HEK293 (cell line): ENCODE data around the gene HS3ST6.

Experiments
- CTCF ChIA-PET: fragments of 350-600 bp; formaldehyde crosslinking; extraction: SDS; loops from one replicate; lab custom pipeline; 2021; ENCODE audit warnings: antibody characterized with exemption; lab: Yijun Ruan, JAX
- POLR2A ChIA-PET: fragments of 300-600 bp; formaldehyde crosslinking; extraction: SDS; loops from one replicate; lab custom pipeline; 2020; ENCODE audit warnings: antibody characterized with exemption, inconsistent platforms; lab: Yijun Ruan, JAX
- H3K27ac ChIP-seq: fragments of 200-500 bp; sonication (Bioruptor generic); 2 replicates; pipeline ENCODE4 v1.5.1; 2014; ENCODE audit warnings: low read depth, low read length, control low read depth, inconsistent platforms; ENCODE audit errors: extremely low read depth
- H3K36me3 ChIP-seq, 2 experiments: fragments of 200-500 bp in 1 of 2; sonication (Bioruptor generic) in 1 of 2; 1 replicate in 1 of 2; 2 replicates in 1 of 2; pipeline ENCODE4 v1.5.1; 2014 to 2017; ENCODE audit warnings: inconsistent platforms in 2 of 2, low read length in 2 of 2; ENCODE audit not compliant: control insufficient read depth in 2 of 2, insufficient read depth in 1 of 2
- H3K4me1 ChIP-seq: fragments of 200-500 bp; sonication (Bioruptor generic); 2 replicates; pipeline ENCODE4 v1.5.1; 2014; ENCODE audit warnings: mild to moderate bottlenecking, low read length, inconsistent platforms; ENCODE audit not compliant: control insufficient read depth, insufficient read depth
- H3K4me3 ChIP-seq: 2 replicates; pipeline ENCODE4 v1.5.1; 2011; ENCODE audit warnings: low read depth, mild to moderate bottlenecking, control low read depth, low read length, moderate library complexity
- H3K9me3 ChIP-seq: fragments of 200-500 bp; sonication (Bioruptor generic); 2 replicates; pipeline ENCODE4 v1.5.1; 2014; ENCODE audit warnings: low read depth, low read length, inconsistent platforms; ENCODE audit not compliant: control insufficient read depth, insufficient read depth
- AEBP2 ChIP-seq: fragments of 450-650 bp; formaldehyde crosslinking; IDR thresholded peaks from 2 replicates; pipeline ENCODE4 v1.5.1; 2016; ENCODE audit warnings: missing biosample characterization, missing genetic modification characterization, borderline replicate concordance
- OSR2 ChIP-seq: fragments of 450-650 bp; formaldehyde crosslinking; IDR thresholded peaks from 2 replicates; pipeline ENCODE4 v1.5.1; 2016; ENCODE audit warnings: missing biosample characterization, missing genetic modification characterization
- RBAK ChIP-seq: fragments of 450-650 bp; formaldehyde crosslinking; IDR thresholded peaks from 2 replicates; pipeline ENCODE4 v1.5.1; 2016; ENCODE audit warnings: missing biosample characterization, missing genetic modification characterization
- SCRT1 ChIP-seq: fragments of 450-650 bp; formaldehyde crosslinking; IDR thresholded peaks from 2 replicates; pipeline ENCODE4 v1.5.1; 2016; ENCODE audit warnings: missing biosample characterization, missing genetic modification characterization, borderline replicate concordance
- SCRT2 ChIP-seq: fragments of 450-650 bp; formaldehyde crosslinking; IDR thresholded peaks from 2 replicates; pipeline ENCODE4 v1.5.1; 2016; ENCODE audit warnings: missing biosample characterization, missing genetic modification characterization
- SP2 ChIP-seq: fragments of 450-650 bp; formaldehyde crosslinking; IDR thresholded peaks from 2 replicates; pipeline ENCODE4 v1.5.1; 2016; ENCODE audit warnings: missing biosample characterization, missing genetic modification characterization
- ZNF132 ChIP-seq: fragments of 450-650 bp; formaldehyde crosslinking; IDR thresholded peaks from 2 replicates; pipeline ENCODE4 v1.5.1; 2017; ENCODE audit warnings: missing biosample characterization, missing genetic modification characterization, borderline replicate concordance
- ZNF24 ChIP-seq: fragments of 450-650 bp; formaldehyde crosslinking; IDR thresholded peaks from 2 replicates; pipeline ENCODE4 v1.5.1; 2016; ENCODE audit warnings: missing biosample characterization, missing genetic modification characterization
- ZNF311 ChIP-seq: fragments of 450-650 bp; formaldehyde crosslinking; IDR thresholded peaks from 2 replicates; pipeline ENCODE4 v1.5.1; 2017; ENCODE audit warnings: missing biosample characterization, missing genetic modification characterization, borderline replicate concordance
- ZNF341 ChIP-seq: fragments of 450-650 bp; formaldehyde crosslinking; IDR thresholded peaks from 2 replicates; pipeline ENCODE4; 2016; ENCODE audit warnings: low read depth, missing biosample characterization, missing genetic modification characterization
- ZNF404 ChIP-seq: fragments of 450-650 bp; formaldehyde crosslinking; IDR thresholded peaks from 2 replicates; pipeline ENCODE4 v1.5.1; 2017; ENCODE audit warnings: missing biosample characterization, missing genetic modification characterization
- ZNF571 ChIP-seq: fragments of 450-650 bp; formaldehyde crosslinking; IDR thresholded peaks from 2 replicates; pipeline ENCODE4 v1.5.0; 2017; ENCODE audit warnings: missing biosample characterization, missing genetic modification characterization
- ZNF600 ChIP-seq: fragments of 450-650 bp; formaldehyde crosslinking; IDR thresholded peaks from 2 replicates; pipeline ENCODE4 v1.5.1; 2016; ENCODE audit warnings: missing biosample characterization, missing genetic modification characterization
- ZSCAN4 ChIP-seq: fragments of 450-650 bp; formaldehyde crosslinking; IDR thresholded peaks from 2 replicates; pipeline ENCODE4 v1.5.1; 2017; ENCODE audit warnings: missing biosample characterization, missing genetic modification characterization
- TF ChIP-seq, protein P1 (sequence below): fragments of 450-650 bp; formaldehyde crosslinking; optimal IDR thresholded peaks from 2 replicates; pipeline ENCODE3; 2016; ENCODE audit warnings: missing biosample characterization, mild to moderate bottlenecking, missing genetic modification characterization

Gene HS3ST6

DNA sequence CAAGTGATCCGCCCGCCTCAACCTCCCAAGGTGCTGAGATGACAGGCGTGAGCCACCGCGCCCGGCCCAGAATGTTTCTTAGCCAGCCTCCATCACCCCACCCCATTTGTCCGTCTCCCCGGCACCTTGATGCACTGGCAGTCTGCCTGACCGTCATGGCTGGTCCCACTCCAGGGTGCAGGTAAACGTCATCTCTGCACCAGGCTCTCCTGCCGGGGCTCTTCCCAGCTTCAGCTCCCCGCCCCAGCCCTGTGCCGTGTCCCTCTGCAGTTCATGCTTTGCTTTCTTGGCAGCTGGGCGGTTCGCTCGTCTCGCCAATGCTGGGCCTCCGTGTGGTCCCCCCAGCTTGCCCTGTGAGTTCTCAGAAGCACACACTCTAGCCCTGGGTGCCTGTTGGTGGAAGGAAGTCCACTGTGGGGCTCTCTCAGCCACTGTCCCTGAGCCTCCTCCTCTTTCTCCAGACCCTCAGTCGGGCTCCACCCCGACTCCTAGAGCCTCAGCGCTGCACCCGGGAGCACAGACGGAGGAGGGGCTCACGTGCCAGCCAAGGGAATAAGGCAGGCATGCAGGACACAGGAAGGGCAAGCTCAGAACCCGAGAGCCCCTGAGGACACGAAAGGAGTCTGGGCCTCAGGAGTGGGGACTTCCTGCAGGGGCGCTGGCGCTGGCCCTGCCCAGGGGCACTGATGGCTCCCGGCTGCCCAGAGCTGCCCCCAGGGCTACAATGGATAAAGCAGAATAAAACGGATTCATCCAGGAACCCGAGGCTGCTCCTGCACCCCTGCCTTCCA is 12.0 kb downstream of the HS3ST6 start:
- H3K4me1 ChIP-seq: no peaks in the 10 kb centered on the region
- ChIA-PET POLR2A (no interaction called here), CTCF (interaction anchor here (0.7 to 1.3 kb wide), 2 partner anchors 23 to 48 kb away, joined by 3 read pairs; no protein-coding TSS in a partner anchor)
- H3K9me3 ChIP-seq: no peaks in the 10 kb centered on the region
- no peak overlapping the region for H3K4me3 ChIP-seq
- H3K27ac ChIP-seq: no peak overlapping the region
- TF ChIP-seq ZNF341 (tag by site-specific recombination) (peak; percentile 83), AEBP2 (tag by site-specific recombination) (no peak), RBAK (tag by site-specific recombination) (no peak), ZNF404 (tag by site-specific recombination) (no peak), SP2 (tag by site-specific recombination) (peak; percentile 13; the same call in 1 of the 2 replicates), ZNF571 (tag by site-specific recombination) (no peak), ZNF24 (tag by site-specific recombination) (no peak), ZSCAN4 (tag by site-specific recombination) (no peak)
- no peaks in the 10 kb centered on the region for H3K36me3 ChIP-seq

DNA sequence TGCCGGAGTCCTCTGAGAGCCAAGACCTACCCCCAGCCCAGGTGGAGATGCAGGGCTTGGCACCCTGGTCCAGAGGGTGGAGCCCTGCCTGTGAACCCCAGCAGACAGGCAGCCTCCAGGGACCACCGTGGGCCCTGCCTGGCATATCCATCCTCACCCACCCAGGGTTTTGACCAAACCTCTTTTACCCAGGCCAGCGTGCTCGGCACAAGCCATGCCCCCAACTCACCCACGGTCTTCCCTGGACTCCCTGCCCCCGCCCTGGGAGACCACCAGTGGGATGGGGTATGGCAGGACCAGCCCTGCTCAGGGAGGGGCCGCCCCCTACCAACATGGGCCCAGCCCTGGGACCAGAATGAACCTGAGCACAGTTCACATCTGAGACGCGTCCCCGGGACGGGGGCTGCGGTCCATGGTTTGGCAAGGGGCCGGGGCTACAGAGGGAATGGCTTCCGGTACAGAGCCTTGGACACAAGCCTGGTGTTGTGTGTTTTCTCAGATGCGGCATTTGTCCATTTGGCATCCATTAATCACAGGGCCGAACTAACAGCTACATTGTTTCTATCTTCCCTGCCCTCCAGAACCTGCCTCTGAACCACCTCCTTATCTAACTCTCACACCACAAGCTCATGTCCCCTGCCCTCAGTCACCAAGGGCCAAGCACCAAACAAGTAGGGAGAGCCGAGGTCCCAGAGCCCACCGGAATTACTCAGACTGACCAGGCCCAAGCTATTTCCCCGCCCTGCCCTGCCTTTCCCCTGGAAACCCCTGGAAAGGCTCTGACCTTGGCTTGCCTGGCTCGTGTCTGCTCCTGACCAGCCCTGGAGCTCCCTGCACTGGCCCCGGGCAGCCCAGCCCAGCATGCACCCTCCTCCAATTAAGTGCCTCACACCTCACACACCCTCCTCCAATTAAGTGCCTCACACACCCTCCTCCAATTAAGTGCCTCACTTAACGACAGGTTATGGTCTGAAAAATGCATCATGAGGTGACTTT is 14.1 kb downstream of the HS3ST6 start:
- Histone ChIP-seq H3K27ac (no peak overlapping the region), H3K36me3 (no peaks in the 10 kb centered on the region), H3K4me3 (no peak overlapping the region), H3K9me3 (no peaks in the 10 kb centered on the region), H3K4me1 (no peaks in the 10 kb centered on the region)
- TF ChIP-seq SCRT2 (no peak), ZNF311 (tag by site-specific recombination) (no peak), ZNF132 (no peak), ZNF600 (tag by site-specific recombination) (no peak)
- ChIA-PET CTCF (interaction anchor here (0.7 kb wide), 1 partner anchor 29 kb away, joined by 3 read pairs; no protein-coding TSS in a partner anchor), POLR2A (interaction anchor here (0.6 kb wide), 1 partner anchor 18 kb away, joined by 8 read pairs; no protein-coding TSS in a partner anchor)

GRCh38 chr16:1903220-1903574 is 15.0 kb downstream of the HS3ST6 start:
- ChIA-PET POLR2A (no interaction called here), CTCF (no interaction called here)

More at GRCh38 chr16:1903220-1903574, 15.0 kb downstream of the HS3ST6 start:
- H3K27ac ChIP-seq: no peak overlapping the region
- no peak overlapping the region for H3K4me3 ChIP-seq
- no peak for TF ChIP-seq OSR2 (tag by site-specific recombination)
- TF ChIP-seq, protein P1, sequence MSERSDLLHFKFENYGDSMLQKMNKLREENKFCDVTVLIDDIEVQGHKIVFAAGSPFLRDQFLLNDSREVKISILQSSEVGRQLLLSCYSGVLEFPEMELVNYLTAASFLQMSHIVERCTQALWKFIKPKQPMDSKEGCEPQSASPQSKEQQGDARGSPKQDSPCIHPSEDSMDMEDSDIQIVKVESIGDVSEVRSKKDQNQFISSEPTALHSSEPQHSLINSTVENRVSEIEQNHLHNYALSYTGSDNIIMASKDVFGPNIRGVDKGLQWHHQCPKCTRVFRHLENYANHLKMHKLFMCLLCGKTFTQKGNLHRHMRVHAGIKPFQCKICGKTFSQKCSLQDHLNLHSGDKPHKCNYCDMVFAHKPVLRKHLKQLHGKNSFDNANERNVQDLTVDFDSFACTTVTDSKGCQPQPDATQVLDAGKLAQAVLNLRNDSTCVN (tag by site-specific recombination): no peak
- TF ChIP-seq SCRT1: no peak
- H3K9me3 ChIP-seq: no peaks in the 10 kb centered on the region
- no peaks in the 10 kb centered on the region for H3K36me3 ChIP-seq
- H3K4me1 ChIP-seq: no peaks in the 10 kb centered on the region
